Bronchial epithelial cell (primary cell): Measurements from ENCODE around the gene PTPRN2. TPM values are rescaled to one million over a fixed set of nuclear protein-coding genes. Genes with fewer than 3 reads are reported as not detected.

ENCODE experiments used
- DNase-seq: peaks from one replicate; pipeline ENCODE4 v3.0.0-alpha.2; 2010; ENCODE audit warnings: low read depth
- FAIRE-seq: peaks from 2 replicates; lab custom pipeline; 2011; peaks lifted over from hg19 to GRCh38; lab: Jason Lieb, UNC
- H3K27me3 ChIP-seq: 2 replicates; pipeline ENCODE4 v1.5.1; 2011; ENCODE audit warnings: low read length; ENCODE audit not compliant: control insufficient read depth, insufficient read depth
- H3K36me3 ChIP-seq: 2 replicates; pipeline ENCODE4 v1.5.1; 2011; ENCODE audit warnings: low read length; ENCODE audit not compliant: control insufficient read depth, insufficient read depth
- H3K4me3 ChIP-seq: 2 replicates; pipeline ENCODE4 v1.5.1; 2011; ENCODE audit warnings: mild to moderate bottlenecking, low read depth, low read length, control low read depth
- total RNA-seq: library from RNA; depleted of rRNA; stranded (reverse); fragments of >200 nt; gene quantifications from 2 replicates; pipeline ENCODE4 v1.2.1, GENCODE V29; 2014
- TF ChIP-seq, protein P1 (sequence below): IDR thresholded peaks from 2 replicates; pipeline ENCODE4 v1.5.1; 2011; ENCODE audit warnings: mild to moderate bottlenecking, moderate library complexity, low read length, control low read depth, inconsistent platforms; ENCODE audit not compliant: insufficient read depth, severe bottlenecking

The PTPRN2 gene
- total RNA-seq, 1 donor from 2014 or later: 1.1 TPM

DNA sequence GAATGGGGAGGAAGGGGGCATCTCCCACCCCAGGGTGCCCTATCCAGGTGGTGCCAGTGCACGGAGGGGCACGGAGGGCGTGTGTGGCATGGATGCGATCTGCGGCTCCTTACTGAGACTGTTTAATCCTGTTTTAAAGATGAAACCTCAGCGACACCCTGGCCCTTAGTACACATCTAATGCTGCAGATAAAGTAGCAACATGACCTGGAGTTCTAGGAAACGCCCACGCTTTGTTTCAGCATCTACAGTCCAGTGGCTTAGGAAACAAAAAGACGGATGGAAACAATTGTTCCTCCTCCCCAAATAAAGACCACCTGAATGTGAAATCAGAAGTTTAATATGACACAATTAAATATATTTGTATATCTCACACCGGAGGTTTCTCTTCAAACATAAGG, 1048.9 kb downstream of the PTPRN2 start:
- FAIRE-seq: no peak
- TF ChIP-seq, protein P1, sequence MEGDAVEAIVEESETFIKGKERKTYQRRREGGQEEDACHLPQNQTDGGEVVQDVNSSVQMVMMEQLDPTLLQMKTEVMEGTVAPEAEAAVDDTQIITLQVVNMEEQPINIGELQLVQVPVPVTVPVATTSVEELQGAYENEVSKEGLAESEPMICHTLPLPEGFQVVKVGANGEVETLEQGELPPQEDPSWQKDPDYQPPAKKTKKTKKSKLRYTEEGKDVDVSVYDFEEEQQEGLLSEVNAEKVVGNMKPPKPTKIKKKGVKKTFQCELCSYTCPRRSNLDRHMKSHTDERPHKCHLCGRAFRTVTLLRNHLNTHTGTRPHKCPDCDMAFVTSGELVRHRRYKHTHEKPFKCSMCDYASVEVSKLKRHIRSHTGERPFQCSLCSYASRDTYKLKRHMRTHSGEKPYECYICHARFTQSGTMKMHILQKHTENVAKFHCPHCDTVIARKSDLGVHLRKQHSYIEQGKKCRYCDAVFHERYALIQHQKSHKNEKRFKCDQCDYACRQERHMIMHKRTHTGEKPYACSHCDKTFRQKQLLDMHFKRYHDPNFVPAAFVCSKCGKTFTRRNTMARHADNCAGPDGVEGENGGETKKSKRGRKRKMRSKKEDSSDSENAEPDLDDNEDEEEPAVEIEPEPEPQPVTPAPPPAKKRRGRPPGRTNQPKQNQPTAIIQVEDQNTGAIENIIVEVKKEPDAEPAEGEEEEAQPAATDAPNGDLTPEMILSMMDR: no peak
- H3K36me3 ChIP-seq: no peaks in the 10 kb centered on the region
- H3K4me3 ChIP-seq: no peak overlapping the region
- H3K27me3 ChIP-seq: no peaks in the 10 kb centered on the region
- DNase-seq: no peak

DNA sequence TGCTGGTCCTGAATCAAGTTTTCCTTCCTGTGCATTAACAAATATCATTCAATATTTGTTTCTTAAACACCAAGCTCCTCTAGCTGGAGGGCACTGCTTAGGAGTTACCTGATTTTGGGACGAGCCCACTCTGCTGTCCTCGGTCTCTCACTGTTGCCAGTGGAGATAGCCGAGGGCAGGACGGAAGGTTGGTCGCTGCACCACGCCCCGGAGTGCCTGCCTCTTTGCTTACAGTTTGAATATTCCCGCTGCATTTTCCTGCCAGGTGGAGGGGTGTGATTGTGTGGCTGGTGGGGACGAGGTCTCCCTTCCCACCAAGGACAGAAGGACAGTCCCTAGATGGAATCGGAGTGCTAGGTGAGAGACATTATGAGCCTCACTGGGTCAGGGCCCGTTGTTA, 1049.3 kb downstream of the PTPRN2 start:
- TF ChIP-seq, protein P1: no peak
- DNase-seq: no peak
- FAIRE-seq: no peak
- H3K36me3 ChIP-seq: no peaks in the 10 kb centered on the region
- H3K27me3 ChIP-seq: no peaks in the 10 kb centered on the region
- no peak overlapping the region for H3K4me3 ChIP-seq

DNA sequence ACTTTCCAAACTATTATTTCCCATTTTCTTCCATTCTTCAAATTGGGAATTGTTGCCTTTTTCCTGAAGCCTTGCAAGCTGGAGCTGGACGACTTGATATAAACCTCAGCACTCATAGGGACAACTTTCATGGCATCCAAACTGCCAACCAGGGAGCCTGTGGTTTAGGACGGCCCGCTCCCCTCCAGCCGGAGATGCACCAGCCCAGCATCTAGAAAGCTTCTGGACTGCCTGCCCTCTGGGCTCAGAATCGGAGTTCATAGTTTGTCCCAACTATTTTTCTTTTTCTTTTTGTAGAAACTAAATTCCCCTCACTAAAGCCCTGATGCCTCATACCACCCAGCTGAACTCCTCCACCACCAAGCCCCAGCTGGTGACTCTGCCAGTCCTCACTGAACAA, 1050.6 kb downstream of the PTPRN2 start:
- no peak overlapping the region for H3K4me3 ChIP-seq
- no peak for DNase-seq
- no peaks in the 10 kb centered on the region for H3K27me3 ChIP-seq
- no peak for FAIRE-seq
- TF ChIP-seq, protein P1: no peak
- no peaks in the 10 kb centered on the region for H3K36me3 ChIP-seq

DNA sequence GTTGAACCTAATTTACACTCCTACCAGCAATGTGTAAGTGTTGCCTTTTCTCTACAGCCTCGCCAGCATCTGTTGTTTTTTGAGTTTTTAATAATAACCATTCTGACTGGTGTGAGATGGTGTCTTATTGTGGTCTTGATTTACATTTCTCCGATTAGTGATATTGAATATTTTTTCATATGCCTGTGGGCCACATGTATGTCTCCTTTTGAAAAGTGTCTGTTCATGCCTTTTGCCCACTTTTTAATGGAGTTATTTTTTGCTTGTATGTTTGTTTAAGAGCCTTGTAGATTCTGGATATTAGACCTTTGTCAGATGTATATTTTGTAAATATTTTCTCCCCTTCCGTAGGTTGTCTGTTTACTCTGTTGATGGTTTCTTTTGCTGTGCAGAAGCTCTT, 1055.6 kb downstream of the PTPRN2 start:
- TF ChIP-seq, protein P1: no peak
- no peak for FAIRE-seq
- no peak overlapping the region for H3K4me3 ChIP-seq
- DNase-seq: no peak
- H3K36me3 ChIP-seq: no peaks in the 10 kb centered on the region
- H3K27me3 ChIP-seq: no peaks in the 10 kb centered on the region

DNA sequence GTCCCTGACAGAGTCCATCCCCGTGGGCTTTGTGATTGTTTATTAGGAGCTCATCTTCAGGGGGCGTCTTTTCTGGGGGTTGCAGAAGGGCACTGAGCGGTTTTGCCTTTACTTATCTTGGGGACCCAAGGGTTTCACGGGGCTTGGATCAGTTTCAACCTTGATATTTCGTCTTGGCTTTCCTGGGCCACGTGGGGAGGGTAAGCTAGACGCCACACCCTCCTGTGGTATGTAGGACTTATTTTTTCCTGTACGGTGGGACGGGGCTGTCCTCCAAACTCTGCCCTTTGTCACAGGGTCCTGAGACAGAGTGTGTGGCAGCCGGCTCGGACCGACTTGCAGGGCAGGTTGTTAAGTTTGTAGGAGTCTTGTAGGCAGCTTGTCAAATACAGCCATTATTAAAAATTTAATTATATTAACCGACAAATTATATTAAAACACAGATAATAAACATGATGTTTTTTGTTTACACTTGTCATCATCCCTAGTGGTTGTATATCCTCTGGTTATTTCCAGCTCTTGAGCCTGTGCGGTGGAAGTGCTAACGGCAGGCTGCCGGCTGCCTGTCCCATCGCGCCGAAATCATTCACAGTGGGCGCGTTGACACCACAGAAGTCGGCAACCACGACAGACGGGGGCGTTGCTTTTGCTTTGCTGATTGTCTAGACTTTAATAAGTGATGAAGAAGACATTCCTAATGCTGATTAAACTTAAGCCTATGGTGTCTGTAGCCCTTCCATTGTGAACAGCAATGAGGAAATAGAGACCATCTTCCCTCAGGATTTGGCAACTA, 1057.7 kb downstream of the PTPRN2 start:
- no peak for DNase-seq

More for the DNA sequence above, 1057.7 kb downstream of the PTPRN2 start:
- no peak for FAIRE-seq
- TF ChIP-seq, protein P1: no peak
- H3K36me3 ChIP-seq: no peaks in the 10 kb centered on the region
- no peak overlapping the region for H3K4me3 ChIP-seq
- H3K27me3 ChIP-seq: no peaks in the 10 kb centered on the region
